Measurements from ENCODE around the gene NDUFAF8. TPM values are rescaled to one million over a fixed set of nuclear protein-coding genes. Genes with fewer than 3 reads are reported as not detected.

The NDUFAF8 gene
- polyA plus RNA-seq, 2 of the 4 experiments (the other 2 are of a cell fraction) = 179 to 308 TPM

GRCh38 chr17:81241648-81242420 is 2.7 kb downstream of the NDUFAF8 start (continued):
- peak; percentile 73; the same call in 1 of the 2 replicates for TF ChIP-seq POLR2AphosphoS2 (conservative IDR thresholded peaks at IDR 0.05; ENCODE audit: low read length)
- TF ChIP-seq TP53 (CRISPR knock-in tag; IDR thresholded peaks at IDR 0.05) = no peak
- no peak for TF ChIP-seq ZFP36 (IDR thresholded peaks at IDR 0.05; ENCODE audit: borderline replicate concordance, partially characterized antibody)
- TF ChIP-seq HDAC2 (IDR thresholded peaks at IDR 0.05) = no peak
- no peak for TF ChIP-seq KDM1A (IDR thresholded peaks at IDR 0.05; ENCODE audit: low read depth)
- TF ChIP-seq HOXB5 (CRISPR knock-in tag; IDR thresholded peaks at IDR 0.05) = no peak
- TF ChIP-seq ZSCAN20 (CRISPR knock-in tag; IDR thresholded peaks at IDR 0.05) = no peak
- no peak for TF ChIP-seq EP300 (IDR thresholded peaks at IDR 0.05)
- TF ChIP-seq JUNB (IDR thresholded peaks at IDR 0.05) = no peak
- TF ChIP-seq NR3C1 (IDR thresholded peaks at IDR 0.05) = no peak
- peak in 1 of 2 experiments; percentile 20; a peak in 1 of 5 replicates for TF ChIP-seq JUN (IDR thresholded peaks at IDR 0.05)

DNA sequence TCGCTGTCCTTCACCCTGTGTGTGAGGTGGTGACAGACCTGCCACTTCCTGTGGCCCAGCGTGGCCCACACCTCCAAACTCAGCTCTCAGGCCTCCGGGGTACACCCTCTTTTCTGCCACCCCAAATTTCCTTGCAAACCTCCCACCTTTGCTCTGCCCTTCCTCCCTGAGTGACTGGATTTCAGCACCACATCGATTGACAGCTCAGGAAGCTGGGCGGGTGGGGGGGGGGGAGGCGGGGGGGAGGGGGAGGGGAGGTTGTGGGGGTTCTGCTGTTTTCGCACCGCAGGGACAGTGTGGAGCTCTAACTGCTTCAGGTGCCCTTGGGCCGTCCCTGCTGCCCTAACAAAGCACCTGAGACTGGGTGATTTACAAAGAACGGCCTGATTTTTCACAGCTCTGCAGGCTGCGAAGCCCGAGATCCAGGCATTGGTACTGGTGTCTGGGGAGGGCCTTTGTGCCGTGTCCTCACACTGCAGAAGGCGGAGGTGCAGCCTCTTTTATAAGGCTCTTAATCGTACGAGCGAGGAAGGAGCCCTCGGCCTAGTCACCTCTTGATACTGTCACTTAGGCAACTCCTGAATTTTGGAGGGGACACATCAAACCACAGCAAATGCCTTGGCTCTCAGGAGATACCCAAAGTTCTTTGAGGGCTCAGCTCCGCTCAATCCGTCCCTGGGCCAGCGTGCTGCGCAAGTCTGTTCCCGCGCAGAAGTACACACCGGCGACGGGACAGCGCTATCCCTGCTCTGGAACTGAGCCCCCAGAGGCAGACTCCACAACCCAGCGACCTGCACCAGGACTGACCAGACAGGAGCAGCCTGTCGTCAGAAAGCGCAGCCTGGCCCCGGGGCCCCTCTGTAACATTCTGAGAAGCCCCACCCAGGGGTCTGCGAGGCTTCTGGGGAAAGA is 3.6 kb downstream of the NDUFAF8 start:
- FAIRE-seq = no peak
- H3K4me2 ChIP-seq = no peak overlapping the region
- no peak for DNase-seq (ENCODE audit: low read depth in 1 of 2, low spot score in 1 of 2)
- WGBS (ENCODE audit: missing lambda C conversion rate) = 81% methylated on average over 30 of the region's 33 CpGs
- no peak overlapping the region for H3K27ac ChIP-seq
- no peak overlapping the region for H3K4me3 ChIP-seq
- ChIA-PET POLR2A (no interaction called here), CTCF (interaction anchor here (0.7 to 5.0 kb wide), 12 partner anchors 9 to 242 kb away, joined by 3 to 21 read pairs (median 4); no protein-coding TSS in a partner anchor)
- no peak for ATAC-seq
- TF ChIP-seq ZNF302 (CRISPR knock-in tag; IDR thresholded peaks at IDR 0.05) = no peak
- no peak for TF ChIP-seq NPAS2 (CRISPR knock-in tag; IDR thresholded peaks at IDR 0.05; ENCODE audit: borderline replicate concordance)
- no peak for TF ChIP-seq NR3C1 (IDR thresholded peaks at IDR 0.05)
- no peak for TF ChIP-seq MAZ (IDR thresholded peaks at IDR 0.05; ENCODE audit: borderline replicate concordance, low read depth, low read length)
- TF ChIP-seq JUN (IDR thresholded peaks at IDR 0.05) = peak in 1 of 2 experiments; percentile 8; a peak in 1 of 5 replicates
- TF ChIP-seq, protein P1, sequence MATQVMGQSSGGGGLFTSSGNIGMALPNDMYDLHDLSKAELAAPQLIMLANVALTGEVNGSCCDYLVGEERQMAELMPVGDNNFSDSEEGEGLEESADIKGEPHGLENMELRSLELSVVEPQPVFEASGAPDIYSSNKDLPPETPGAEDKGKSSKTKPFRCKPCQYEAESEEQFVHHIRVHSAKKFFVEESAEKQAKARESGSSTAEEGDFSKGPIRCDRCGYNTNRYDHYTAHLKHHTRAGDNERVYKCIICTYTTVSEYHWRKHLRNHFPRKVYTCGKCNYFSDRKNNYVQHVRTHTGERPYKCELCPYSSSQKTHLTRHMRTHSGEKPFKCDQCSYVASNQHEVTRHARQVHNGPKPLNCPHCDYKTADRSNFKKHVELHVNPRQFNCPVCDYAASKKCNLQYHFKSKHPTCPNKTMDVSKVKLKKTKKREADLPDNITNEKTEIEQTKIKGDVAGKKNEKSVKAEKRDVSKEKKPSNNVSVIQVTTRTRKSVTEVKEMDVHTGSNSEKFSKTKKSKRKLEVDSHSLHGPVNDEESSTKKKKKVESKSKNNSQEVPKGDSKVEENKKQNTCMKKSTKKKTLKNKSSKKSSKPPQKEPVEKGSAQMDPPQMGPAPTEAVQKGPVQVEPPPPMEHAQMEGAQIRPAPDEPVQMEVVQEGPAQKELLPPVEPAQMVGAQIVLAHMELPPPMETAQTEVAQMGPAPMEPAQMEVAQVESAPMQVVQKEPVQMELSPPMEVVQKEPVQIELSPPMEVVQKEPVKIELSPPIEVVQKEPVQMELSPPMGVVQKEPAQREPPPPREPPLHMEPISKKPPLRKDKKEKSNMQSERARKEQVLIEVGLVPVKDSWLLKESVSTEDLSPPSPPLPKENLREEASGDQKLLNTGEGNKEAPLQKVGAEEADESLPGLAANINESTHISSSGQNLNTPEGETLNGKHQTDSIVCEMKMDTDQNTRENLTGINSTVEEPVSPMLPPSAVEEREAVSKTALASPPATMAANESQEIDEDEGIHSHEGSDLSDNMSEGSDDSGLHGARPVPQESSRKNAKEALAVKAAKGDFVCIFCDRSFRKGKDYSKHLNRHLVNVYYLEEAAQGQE (IDR thresholded peaks at IDR 0.05) = peak; percentile 24; the same call in 1 of the 2 replicates
- no peak for TF ChIP-seq TFCP2L1 (CRISPR knock-in tag; IDR thresholded peaks at IDR 0.05)
- peaks cover 15% of the 10 kb centered on the region for H3K4me1 ChIP-seq
- H3K9me3 ChIP-seq = no peaks in the 10 kb centered on the region

DNA sequence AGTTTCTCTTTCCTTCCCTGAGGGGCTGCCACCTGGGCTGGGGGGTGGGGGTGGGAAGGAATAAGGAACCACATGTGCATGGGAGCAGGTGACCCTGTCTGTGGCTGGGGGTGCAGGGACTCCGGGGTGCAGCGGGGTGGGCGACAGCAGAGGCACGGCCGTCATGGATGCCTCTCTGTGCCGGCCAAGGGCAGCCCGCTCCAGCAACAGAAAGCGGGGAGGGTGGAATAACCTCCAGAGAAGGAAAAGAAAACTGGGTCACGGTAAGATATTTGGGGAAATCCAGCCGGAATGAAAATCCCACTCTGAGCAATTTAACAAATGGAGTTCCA is 4.2 kb downstream of the NDUFAF8 start:
- H3K4me3 ChIP-seq = no peak overlapping the region
- FAIRE-seq (no peak), DNase-seq (ENCODE audit: low read depth in 1 of 2, low spot score in 1 of 2) (no peak), ATAC-seq (no peak)
- POLR2A ChIA-PET = no interaction called here
- peaks cover 12% of the 10 kb centered on the region for H3K4me1 ChIP-seq
- no peaks in the 10 kb centered on the region for H3K9me3 ChIP-seq
- CTCF ChIA-PET = interaction anchor here (1.5 to 2.5 kb wide), 3 partner anchors 10 to 242 kb away, joined by 5 to 11 read pairs (median 5); no protein-coding TSS in a partner anchor
- 90% methylated on average over 10 of the region's 10 CpGs for WGBS (ENCODE audit: missing lambda C conversion rate)
- no peak overlapping the region for H3K4me2 ChIP-seq
- TF ChIP-seq KDM1A (IDR thresholded peaks at IDR 0.05; ENCODE audit: low read depth) = no peak
- TF ChIP-seq PHF8 (IDR thresholded peaks at IDR 0.05; ENCODE audit: borderline replicate concordance, low read depth) = no peak
- H3K27ac ChIP-seq = no peak overlapping the region
